Measurements from ENCODE around the gene HOXA7. TPM values are rescaled to one million over a fixed set of nuclear protein-coding genes. Genes with fewer than 3 reads are reported as not detected.

The HOXA7 gene
- total RNA-seq, 2 donors from 2014 or later = 30.2 to 38.9 TPM

DNA sequence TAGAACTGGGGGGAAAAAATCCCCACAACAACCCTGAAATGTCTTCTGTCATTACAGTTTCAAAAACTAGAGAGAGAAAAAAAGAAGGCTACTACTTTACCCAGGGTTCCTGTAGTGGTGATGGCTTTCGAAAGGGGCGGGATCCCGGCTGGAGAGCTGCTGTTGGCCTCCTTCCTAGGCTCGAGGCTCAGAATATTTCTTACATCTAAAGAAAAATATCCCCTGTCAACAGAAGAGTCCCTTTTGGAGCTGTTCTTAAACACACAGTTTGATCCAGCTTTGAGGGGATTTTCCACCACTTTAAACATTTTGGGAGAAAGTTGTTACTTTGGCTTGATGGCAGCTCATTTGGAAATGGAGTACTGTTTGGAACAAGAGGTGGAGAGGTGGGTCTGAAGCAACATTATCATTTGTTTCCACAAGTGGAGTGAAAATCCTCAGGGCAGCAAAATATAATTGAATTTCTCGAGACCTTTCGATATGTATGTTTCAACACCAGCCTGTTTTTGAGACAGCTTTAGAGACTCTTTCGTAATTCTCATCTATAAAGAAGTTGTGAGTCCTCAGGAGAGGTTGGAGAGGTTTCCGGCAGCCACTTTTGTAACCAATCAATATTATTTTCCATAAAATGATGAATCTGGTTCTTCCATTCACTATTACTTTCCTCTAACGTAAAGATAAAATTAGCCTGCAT, 38.4 kb upstream of the HOXA7 start:
- intact Hi-C loops (cut with DNase I, micrococcal nuclease) = no loop called here
- ATAC-seq (no peak), DNase-seq (peak in 1 of 2 donors; percentile 51)

DNA sequence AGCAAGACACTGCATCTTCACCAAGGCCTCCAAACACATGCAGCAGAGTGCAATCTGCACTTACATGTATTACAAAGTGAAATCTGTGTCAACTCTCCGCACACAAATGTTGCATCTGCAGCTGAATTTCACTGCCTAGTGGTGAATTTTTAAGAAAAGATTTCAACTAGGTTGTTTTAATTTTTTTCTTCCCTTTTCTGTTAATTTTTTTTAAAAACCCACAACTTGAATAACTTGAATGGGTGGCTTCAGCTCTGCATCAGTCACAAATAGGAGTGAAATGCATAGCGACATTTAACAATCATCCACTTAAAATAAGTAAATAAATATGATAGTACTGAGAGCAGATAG, 37.5 kb upstream of the HOXA7 start:
- intact Hi-C loops (cut with DNase I, micrococcal nuclease) = no loop called here
- no peak for DNase-seq
- no peak for ATAC-seq

DNA sequence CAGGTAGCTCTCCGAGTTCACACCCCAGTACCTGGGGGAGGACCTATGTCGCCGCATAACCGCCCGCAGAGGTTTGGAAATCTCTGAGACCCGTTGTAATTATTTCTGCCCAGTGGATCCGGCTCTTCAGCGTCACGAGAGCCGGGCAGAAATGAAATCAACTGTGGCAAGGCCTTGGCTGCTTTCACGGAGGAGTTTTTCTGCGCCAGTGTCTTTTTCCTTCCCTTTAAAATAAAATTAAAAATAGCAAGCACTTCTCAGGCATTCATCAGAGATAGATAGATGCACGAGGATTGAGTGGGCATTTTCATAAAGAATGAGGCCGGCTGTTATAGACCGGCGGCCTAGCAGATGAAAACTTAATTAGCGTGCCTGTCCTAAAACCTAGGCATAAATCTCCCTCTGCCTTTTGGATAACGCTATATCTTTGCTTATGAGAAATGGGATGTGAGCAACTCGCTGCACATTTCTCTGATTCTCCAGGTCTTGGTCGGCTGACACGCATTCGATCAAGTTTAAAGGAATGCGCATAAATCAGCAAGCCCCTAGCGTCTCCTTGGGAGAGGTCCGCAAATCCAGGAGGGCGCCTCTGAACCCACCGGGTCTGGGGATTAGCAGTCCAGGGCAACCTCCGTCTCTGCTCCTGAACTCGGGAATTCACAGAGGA, 37.0 kb upstream of the HOXA7 start:
- DNase-seq (peak in 1 of 2 donors; percentile 31), ATAC-seq (no peak)
- intact Hi-C loops (cut with DNase I, micrococcal nuclease) = no loop called here

DNA sequence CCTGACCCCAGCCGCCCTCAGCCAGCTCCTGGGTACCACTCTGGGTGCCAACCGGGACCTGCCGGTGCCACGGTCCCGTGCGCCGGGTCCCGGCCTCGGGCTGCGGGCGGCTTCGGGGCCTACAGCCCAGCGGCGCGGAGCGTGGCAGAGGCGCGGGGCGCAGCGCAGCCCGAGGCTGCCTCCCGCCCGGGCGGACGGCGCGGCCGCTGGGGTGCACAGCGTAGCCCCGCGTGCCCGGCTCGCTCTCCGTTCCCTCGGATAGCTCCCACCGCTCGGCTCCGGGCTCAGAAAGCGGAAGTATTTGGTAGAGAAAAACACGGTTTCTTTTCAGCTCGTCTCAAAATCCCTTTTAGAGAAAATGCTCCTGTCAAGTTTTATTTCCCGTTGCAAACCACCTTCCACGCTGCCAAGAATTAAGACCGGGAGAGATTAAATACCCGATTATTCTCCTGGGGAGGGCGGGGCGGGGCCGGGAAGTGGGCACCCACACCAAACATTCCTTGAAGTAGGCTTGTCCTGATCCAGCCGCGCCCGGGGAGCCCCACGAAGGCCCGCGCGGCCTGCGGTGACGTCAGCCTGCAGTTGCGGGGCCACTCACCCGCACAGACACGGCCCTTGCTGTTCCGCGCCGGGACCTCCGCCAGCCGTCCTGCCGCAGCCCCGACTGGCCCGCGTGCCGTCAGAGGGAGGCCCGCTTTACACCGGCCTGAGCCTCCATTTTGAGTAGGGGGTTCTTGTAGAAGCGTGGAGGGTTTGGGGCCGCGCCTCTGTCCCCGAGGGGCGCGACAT, 36.3 kb upstream of the HOXA7 start:
- DNase-seq (peak; percentile 34 to 60), ATAC-seq (peak; percentile 8)
- intact Hi-C loops (cut with DNase I, micrococcal nuclease) = no loop called here

DNA sequence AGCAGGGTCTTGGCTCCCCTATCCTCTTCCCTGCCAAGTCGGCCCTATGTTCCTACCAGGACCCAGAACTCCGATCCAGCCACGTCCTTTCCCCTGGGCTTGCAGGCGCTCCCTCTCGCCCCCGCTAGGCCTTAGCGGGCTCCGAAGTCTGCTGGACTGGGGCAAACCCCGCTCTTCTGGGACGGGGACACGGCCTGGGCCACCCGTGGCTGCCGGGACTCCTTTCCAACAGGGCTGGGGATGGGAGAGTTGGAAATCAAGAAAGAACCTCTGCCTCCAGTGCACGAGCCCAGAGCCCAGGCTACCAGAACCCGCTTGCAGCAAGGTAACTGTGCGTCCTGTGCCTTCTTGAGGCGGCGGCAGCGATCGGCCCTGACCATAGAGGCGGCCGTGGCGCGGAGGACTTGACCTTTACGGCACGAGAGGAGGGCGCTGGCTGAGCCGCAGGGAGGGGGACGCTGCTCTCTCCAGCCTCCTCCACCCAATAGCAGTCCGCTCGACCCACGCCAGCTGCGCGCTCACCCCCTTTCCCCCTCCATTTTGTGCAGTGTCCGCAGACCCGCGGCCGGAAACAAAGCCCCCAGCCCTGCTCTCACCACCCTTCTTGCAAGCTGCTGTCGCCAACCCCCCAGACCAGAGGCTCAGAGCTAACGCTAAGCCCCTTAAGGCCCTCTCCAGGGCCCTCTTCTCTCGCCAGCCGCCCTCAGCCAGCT, 35.5 kb upstream of the HOXA7 start:
- peak; percentile 71 to 75 for DNase-seq
- ATAC-seq = peak; percentile 29
- intact Hi-C loops (cut with DNase I, micrococcal nuclease) = no loop called here

DNA sequence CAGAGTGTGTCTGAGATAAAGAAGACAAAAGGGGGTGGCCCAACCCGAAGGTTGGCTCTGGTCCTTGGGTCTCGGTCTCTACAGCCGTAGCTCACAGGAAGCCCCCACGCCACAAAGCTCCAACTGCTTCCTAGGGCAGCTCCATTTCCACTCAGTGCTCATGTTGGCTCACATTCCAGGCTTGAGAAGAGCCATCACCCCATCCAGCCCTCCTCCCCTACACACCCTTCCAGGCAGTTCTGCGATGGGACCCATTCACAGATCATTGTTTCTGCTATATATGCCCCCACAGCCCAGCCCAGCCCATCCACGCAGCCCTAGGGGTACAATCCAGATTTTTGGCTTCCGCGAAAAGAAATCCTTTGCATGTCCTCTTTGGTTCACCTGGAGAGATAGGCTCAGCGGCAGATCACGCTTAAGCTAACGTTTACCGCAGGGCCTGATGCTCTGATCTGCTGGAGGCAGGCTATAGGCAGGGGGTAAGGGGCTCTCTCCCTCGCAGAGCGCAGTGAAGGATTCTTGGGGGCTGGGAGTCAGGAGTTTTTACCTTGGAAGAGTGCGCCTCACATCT, 34.8 kb upstream of the HOXA7 start:
- DNase-seq = peak; percentile 32 to 36
- intact Hi-C loops (cut with DNase I, micrococcal nuclease) = no loop called here
- ATAC-seq = no peak

DNA sequence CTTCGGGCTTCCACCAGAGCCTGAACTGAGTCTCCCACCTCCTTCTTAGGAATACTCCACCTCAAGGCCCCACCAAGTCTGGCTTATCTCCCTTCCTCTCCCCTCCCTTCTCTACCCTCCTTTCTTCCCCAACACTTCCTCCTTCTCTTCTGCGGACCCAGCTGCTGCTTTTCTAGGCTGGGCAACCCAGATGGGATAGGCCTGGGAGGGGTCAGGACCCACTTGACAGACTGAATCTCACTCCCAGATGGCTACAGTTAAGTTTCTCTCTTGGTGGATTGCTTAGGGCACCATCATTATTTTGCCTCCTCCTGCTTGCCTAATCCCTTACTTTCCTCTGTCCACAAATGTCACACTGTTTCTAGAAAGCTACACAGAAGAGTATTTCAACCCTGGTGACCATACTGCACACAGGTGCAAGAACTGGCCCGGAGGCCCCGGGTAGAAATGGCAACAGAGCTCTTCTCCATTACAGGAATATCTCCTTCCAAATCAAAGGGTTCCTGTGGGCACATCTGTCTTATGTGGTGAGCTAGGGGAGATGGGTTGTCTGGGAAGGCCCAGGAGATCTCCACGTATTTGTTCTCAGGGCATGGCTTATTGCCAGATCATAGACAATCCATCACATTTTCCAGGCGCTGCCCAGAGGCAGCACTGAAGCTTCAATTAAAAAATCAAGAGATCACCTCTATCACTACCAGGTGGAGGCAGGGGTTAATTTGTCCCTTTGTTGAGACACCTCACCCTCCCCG, 33.7 kb upstream of the HOXA7 start:
- ATAC-seq (peak; percentile 22), DNase-seq (peak; percentile 52 to 62)
- intact Hi-C loops (cut with DNase I, micrococcal nuclease) = no loop called here

DNA sequence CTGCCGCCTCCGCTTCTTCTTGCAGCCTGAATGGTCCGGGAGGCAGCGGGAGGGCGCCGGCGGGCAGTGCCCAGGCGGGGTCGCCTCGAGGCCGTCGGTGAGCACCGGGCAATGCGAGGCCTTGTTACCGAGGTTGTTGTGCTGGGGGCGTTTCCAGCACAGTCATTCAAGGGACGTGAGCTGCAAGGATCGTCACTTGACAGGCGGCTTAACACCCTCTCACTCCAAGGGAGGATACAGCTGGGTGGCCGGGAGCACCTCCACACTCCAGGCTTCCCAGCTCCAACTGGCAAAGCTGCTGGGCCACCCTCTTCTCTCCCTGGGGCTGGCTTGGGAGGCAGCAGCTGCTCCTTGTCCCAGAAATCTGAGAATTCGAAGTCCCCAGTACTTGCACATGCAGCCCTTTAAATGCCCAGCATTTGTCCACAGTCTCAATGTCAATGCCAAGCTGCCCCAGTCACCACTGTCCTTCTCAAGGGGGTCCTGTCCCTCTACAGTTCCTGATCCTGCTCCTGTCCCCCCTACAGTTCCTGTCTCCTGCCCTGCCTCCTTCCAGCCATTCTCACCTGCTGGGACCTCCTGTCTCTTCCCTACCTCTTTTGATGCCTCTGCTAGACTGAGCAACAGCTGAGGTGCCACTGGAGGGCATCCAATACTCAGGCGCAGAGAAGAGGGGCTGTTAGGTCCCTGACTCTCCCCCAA, 33.0 kb upstream of the HOXA7 start:
- DNase-seq = peak; percentile 76 to 80
- intact Hi-C loops (cut with DNase I, micrococcal nuclease) = no loop called here
- peak; percentile 45 for ATAC-seq

DNA sequence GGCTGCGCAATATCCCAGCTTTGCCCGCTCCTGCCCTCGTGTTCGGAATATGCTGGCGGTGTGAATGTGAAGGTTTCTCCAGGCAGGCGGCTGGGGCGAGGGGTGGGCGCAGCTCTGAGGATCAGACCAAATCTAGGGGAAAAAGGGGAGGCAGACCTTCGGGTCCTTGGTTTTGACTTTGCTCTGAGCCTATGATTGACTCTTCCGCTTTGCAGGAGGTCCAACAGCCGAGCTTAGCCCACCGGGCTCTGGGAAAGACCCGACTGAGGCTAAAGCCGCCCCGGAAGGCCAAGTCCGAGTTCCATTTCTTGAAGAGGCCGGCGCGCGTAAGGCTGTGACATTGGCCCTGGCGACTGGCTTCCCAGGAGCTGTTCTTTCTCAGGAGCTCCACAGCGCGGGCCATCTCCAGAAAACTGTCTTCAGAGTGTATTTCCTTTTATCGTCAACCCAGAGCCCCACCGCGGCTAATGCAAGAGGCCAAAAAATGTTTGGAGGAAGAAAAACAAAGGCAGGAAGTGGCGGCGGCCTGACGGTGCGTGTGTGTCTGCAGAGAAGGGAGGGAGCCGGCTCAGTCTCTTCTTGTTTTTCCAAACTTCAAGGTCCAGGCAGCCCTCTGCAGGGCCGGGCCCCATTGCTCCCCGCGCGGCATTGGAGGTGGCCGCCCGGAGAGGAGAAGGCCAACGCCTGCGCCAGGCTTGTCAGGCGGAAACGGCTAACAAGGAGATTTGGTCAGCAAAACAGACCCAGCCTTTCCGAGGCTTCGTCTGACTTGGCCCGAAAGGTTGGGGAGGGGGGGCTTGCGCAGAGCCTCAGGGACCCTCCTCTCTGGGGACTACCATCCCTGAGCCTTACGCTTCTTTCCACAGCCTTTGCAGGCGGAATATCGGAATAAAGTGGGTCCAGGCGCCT, 32.2 kb upstream of the HOXA7 start:
- DNase-seq (peak; percentile 45 to 68), ATAC-seq (peak; percentile 3)
- intact Hi-C loops (cut with DNase I, micrococcal nuclease) = no loop called here

DNA sequence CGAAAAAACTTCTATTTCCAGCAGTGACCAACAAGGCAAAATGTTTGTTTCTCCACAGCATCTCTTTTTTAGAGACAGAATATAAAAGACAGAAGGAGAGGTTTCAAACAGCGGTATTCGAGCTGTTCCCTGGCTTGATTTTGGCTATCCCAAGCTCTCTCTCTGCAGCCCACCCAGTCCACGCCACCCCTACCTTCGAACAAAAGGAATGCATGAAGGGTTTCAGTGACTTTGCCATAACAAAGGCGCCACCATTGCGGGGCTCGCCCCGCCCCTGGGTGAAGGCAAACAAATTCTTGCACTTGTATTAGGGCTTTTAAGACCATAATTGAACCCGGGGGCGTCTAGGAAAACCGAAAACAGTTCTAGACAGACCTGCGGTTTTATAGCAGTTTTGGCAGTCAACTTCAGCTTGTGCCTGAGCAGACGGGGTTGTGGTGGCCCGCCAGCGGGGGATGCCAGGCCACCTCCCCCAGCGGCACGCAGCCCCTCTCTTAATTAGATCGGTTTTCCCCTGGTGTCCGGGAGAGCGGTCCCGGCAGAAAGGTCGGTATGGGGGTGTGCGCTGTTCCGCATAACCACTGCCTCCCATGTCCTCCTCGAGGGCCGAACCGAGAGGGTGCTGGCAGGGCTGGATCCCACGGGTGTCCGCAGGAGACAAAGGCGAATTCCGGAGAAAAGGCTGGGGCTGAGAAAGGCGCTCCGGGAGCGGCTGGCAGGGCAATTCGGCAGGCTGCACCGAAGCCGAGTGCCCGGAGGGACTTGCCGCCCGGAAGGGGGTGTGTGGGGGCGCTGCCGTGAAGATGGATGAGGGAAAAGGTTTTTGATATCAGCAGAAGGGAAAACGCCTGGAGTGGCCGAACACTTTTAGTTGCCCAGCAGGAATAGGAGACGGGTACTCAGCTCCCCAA, 31.3 kb upstream of the HOXA7 start:
- no peak for ATAC-seq
- intact Hi-C loops (cut with DNase I, micrococcal nuclease) = no loop called here
- DNase-seq = peak; percentile 24 to 44

DNA sequence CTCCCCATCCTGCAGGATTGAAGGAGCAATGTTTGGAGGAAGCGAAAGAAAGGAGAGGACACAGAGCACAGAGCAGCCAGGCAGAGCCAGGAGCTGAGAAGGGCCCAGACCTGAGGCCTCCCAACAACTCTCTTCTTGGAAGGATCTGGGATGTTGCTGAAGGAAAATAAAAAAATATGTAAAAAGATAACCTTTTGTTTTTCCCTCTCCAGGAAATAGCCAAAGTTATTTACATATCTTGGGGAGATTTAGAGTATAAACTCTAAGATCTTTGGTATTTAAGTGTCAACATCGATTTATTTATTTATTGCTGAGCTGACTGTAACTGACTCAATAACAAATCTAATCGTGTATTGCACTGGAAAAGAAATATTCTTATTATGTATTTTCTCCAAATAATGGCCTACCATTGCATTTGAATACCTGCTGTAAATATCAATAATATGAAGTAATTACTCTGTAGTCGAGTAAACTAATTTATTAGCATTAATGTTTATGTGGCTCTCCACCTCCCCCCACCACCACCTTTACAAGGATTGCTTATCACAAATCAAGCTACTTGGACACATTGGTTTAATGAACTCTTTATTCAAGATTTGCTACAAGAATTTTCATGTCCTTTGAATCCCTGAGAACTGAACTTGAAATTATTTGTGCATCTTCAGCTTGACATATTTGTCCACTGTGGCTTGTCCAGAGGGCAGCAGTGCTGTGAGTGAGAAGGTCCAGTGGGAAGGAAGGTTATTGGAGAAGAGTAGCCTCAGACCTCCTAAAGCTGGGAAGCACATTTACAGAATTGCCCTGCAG, 30.4 kb upstream of the HOXA7 start:
- intact Hi-C loops (cut with DNase I, micrococcal nuclease) = no loop called here
- DNase-seq = peak; percentile 24 to 27

DNA sequence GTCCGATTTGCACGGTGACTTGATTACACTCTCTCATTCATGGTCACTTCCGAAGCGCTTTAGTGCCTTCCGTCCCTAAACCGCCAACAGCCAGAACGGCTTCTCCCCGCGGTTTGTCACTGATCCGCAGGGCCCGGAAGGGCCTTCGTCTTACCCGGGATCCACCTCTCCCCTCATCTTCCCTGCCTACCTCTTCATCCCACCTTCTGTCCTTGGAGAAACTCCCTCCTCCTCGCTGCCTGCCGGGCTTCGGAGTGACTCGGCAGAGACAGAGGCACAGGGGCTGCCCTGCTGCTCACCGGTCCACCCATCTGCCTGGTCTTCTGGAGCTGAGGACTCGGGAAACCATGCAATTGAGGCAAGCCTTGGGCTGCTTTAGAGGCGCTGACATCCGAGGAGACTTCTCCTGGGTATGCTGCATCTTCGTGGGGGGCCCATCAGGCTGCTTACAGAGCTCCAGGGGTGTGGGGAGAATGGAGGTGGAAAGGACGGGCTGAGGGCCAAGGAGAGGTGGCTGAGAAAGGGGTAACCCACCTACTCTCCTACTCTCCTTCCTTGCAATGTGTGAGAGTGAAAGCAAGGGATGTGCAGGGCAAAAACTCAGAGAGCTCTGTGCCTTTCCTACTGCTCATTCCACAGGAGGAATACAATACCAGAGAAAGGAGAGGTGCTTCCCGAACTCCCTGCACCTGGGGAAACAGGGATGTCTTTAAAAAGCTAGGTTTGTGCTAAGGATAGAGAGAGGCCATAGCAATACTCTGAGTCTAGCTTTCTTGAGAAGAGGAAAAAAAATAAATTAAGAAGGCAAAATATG, 29.6 kb upstream of the HOXA7 start:
- DNase-seq = peak; percentile 30 to 36
- no peak for ATAC-seq
- intact Hi-C loops (cut with DNase I, micrococcal nuclease) = no loop called here

More for the DNA sequence above, 30.4 kb upstream of the HOXA7 start:
- ATAC-seq = no peak

DNA sequence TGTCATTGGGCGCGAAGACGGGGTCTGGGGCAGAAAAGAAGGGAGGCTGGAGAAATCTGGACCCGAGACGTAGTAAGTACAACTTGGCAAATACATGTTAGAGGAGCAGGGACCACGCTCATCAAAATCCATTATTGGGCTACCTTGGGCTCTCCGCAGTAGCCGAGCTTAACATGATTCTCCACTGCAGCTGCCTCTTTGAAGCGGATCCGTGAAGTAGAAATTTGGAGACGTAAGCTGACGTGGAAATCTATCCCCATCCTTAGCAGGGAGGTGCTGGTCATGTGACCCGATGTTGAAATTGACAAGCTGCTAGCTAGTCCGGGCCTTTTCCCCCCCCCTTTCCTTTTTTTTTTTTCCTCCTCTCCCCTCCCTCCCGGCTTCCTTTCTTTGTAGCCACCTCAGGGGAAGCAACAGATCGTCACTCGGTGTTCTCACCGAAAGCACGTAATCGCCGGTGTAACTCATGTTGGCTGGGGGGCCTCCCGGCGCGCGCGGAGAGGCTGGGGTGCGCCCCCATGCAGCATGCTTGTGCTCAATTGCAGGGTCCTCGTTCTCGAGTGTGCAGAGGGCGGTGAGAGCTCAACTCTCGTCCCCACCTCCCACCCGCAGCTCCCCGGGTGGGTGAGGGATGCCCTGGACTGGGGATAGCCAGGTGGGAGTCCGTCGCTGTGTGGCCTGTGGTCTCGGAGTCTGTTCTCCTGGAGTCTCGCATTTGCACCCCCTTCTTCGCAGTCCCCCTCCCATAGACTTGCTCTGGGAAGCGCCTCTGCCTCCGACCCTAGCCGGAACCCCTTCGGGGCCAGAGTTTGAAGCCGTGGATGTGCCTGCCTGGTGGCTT, 28.8 kb upstream of the HOXA7 start, which contains the start of gene HOXA11:
HOXA11 (minus strand) TSS at position 220 of the 841 bp plus-strand sequence; CDS start at position 132, 88 bp downstream.
- ATAC-seq (peak; percentile 37), DNase-seq (peak; percentile 65 to 91)
- intact Hi-C loops (cut with DNase I, micrococcal nuclease) = no loop called here

All from left colon (tissue), 2 donors.